Karpas-422 (cell line): ENCODE results near the gene PALM. TPM values are rescaled to one million over a fixed set of nuclear protein-coding genes. Genes with fewer than 3 reads are reported as not detected.

Source experiments
- DNase-seq: peaks from one replicate; pipeline ENCODE4 v3.0.0-alpha.2; 2015
- H2AFZ ChIP-seq: fragments of 200-600 bp; sonication (generic); 2 replicates; pipeline ENCODE4 v1.6.1; 2014; ENCODE audit warnings: antibody characterized with exemption, low read length, mixed read lengths
- H3K27ac ChIP-seq: fragments of 200-600 bp; sonication (generic); 2 replicates; pipeline ENCODE4 v1.5.1; 2014; ENCODE audit warnings: mild to moderate bottlenecking, low read length, moderate library complexity
- H3K27me3 ChIP-seq: fragments of 200-600 bp; sonication (generic); 2 replicates; pipeline ENCODE4 v1.6.1; 2014; ENCODE audit warnings: low read length, mixed read lengths
- H3K36me3 ChIP-seq: fragments of 200-600 bp; sonication (generic); 2 replicates; pipeline ENCODE4 v1.6.1; 2014; ENCODE audit warnings: low read length, mixed read lengths; ENCODE audit not compliant: insufficient read depth
- H3K4me1 ChIP-seq: fragments of 200-600 bp; sonication (generic); 2 replicates; pipeline ENCODE4 v1.6.1; 2014; ENCODE audit warnings: mild to moderate bottlenecking, low read length, mixed read lengths
- H3K4me2 ChIP-seq: fragments of 200-600 bp; sonication (generic); 2 replicates; pipeline ENCODE4 v1.6.1; 2014; ENCODE audit warnings: low read length, low read depth, mild to moderate bottlenecking; ENCODE audit not compliant: poor library complexity, severe bottlenecking
- H3K4me3 ChIP-seq: fragments of 200-600 bp; sonication (generic); 2 replicates; pipeline ENCODE4 v1.5.1; 2014; ENCODE audit warnings: mild to moderate bottlenecking, antibody characterized with exemption, low read length, mixed read lengths
- H3K79me2 ChIP-seq: fragments of 200-600 bp; sonication (generic); 2 replicates; pipeline ENCODE4 v1.6.1; 2014; ENCODE audit warnings: mild to moderate bottlenecking, low read length, mixed read lengths
- H3K9ac ChIP-seq: fragments of 200-600 bp; sonication (generic); 2 replicates; pipeline ENCODE4 v1.6.0; 2014; ENCODE audit warnings: low read length
- H3K9me2 ChIP-seq: fragments of 200-600 bp; sonication (generic), shearing (Covaris generic); replicated peaks from 2 replicates; pipeline ENCODE4 v1.6.0; 2014; ENCODE audit warnings: mild to moderate bottlenecking, low read length, moderate library complexity; ENCODE audit not compliant: insufficient read depth
- H3K9me3 ChIP-seq: fragments of 300-700, 200-600 bp; sonication (generic); 2 replicates; pipeline ENCODE4 v1.6.1; 2014; ENCODE audit warnings: low read length, mixed read lengths
- H4K20me1 ChIP-seq: fragments of 200-600 bp; sonication (generic); 2 replicates; pipeline ENCODE4 v1.6.1; 2014; ENCODE audit warnings: mild to moderate bottlenecking, antibody characterized with exemption, low read length, low read depth; ENCODE audit not compliant: insufficient read depth
- total RNA-seq: library from RNA; depleted of rRNA; stranded (reverse); fragments of >200 nt; shearing (Covaris generic); gene quantifications from 2 replicates; pipeline ENCODE4 v1.2.3, GENCODE V29; 2014; ENCODE audit warnings: low replicate concordance

Gene PALM
- total RNA-seq, 1 experiment from 2014 or later, result 3.5 TPM

GRCh38 chr19:768424-768823 is 59.7 kb downstream of the PALM start:
- H3K4me1 ChIP-seq, result no peaks in the 10 kb centered on the region
- no peaks in the 10 kb centered on the region for H3K36me3 ChIP-seq
- H4K20me1 ChIP-seq, result no peaks in the 10 kb centered on the region
- no peak overlapping the region for H3K4me3 ChIP-seq
- no peaks in the 10 kb centered on the region for H3K9me2 ChIP-seq
- no peak overlapping the region for H3K27ac ChIP-seq
- no peaks in the 10 kb centered on the region for H3K9me3 ChIP-seq
- no peak for DNase-seq
- H3K27me3 ChIP-seq, result no peaks in the 10 kb centered on the region
- no peak overlapping the region for H2AFZ ChIP-seq
- H3K79me2 ChIP-seq, result no peaks in the 10 kb centered on the region
- no peak overlapping the region for H3K4me2 ChIP-seq
- H3K9ac ChIP-seq, result no peak overlapping the region

DNA sequence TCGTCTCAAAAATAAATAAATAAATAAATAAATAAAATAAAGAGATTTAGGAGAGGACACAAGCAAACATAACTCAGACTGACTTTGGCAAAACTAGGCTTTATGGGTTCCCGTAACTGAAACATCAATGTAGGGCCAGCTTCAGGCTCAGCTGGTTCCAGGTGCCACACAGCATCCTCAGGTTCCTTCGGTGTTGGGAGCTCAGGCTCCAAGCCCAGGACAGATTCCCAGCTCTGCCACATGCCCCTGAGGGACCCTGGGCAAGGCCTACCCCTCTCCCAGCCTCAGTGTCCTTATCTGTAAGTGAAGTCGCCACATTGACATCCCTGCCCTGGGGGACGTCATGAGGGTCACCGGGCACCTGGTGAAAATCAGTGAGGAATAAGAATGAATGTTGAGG is 60.9 kb downstream of the PALM start:
- H3K36me3 ChIP-seq, result no peaks in the 10 kb centered on the region
- H3K4me3 ChIP-seq, result no peak overlapping the region
- H3K9me2 ChIP-seq, result no peaks in the 10 kb centered on the region
- no peaks in the 10 kb centered on the region for H3K4me1 ChIP-seq
- H2AFZ ChIP-seq, result no peak overlapping the region
- no peaks in the 10 kb centered on the region for H3K27me3 ChIP-seq
- no peak overlapping the region for H3K4me2 ChIP-seq
- no peaks in the 10 kb centered on the region for H3K9me3 ChIP-seq
- no peak overlapping the region for H3K9ac ChIP-seq
- no peak for DNase-seq
- no peaks in the 10 kb centered on the region for H4K20me1 ChIP-seq
- H3K27ac ChIP-seq, result no peak overlapping the region
- H3K79me2 ChIP-seq, result no peaks in the 10 kb centered on the region

GRCh38 chr19:771332-771785 is 62.6 kb downstream of the PALM start:
- H3K9ac ChIP-seq, result no peak overlapping the region
- H3K4me3 ChIP-seq, result no peak overlapping the region
- H3K9me2 ChIP-seq, result no peaks in the 10 kb centered on the region
- no peaks in the 10 kb centered on the region for H3K4me1 ChIP-seq
- no peaks in the 10 kb centered on the region for H3K79me2 ChIP-seq
- H3K27me3 ChIP-seq, result no peaks in the 10 kb centered on the region
- no peak overlapping the region for H3K27ac ChIP-seq
- no peaks in the 10 kb centered on the region for H3K36me3 ChIP-seq
- no peak overlapping the region for H2AFZ ChIP-seq
- H3K4me2 ChIP-seq, result no peak overlapping the region
- no peaks in the 10 kb centered on the region for H4K20me1 ChIP-seq
- H3K9me3 ChIP-seq, result no peaks in the 10 kb centered on the region
- DNase-seq, result peak; percentile 75

- Histone ChIP-seq H3K4me1 (no peaks in the 10 kb centered on the region), H3K9ac (no peak overlapping the region), H3K27me3 (no peaks in the 10 kb centered on the region), H2AFZ (no peak overlapping the region), H3K79me2 (no peaks in the 10 kb centered on the region), H3K27ac (no peak overlapping the region), H3K9me2 (no peaks in the 10 kb centered on the region), H3K9me3 (no peaks in the 10 kb centered on the region), H4K20me1 (no peaks in the 10 kb centered on the region), H3K4me3 (no peak overlapping the region), H3K4me2 (no peak overlapping the region), H3K36me3 (no peaks in the 10 kb centered on the region)
- no peak for DNase-seq
Measured at GRCh38 chr19:772063-772462, 63.3 kb downstream of the PALM start.

DNA sequence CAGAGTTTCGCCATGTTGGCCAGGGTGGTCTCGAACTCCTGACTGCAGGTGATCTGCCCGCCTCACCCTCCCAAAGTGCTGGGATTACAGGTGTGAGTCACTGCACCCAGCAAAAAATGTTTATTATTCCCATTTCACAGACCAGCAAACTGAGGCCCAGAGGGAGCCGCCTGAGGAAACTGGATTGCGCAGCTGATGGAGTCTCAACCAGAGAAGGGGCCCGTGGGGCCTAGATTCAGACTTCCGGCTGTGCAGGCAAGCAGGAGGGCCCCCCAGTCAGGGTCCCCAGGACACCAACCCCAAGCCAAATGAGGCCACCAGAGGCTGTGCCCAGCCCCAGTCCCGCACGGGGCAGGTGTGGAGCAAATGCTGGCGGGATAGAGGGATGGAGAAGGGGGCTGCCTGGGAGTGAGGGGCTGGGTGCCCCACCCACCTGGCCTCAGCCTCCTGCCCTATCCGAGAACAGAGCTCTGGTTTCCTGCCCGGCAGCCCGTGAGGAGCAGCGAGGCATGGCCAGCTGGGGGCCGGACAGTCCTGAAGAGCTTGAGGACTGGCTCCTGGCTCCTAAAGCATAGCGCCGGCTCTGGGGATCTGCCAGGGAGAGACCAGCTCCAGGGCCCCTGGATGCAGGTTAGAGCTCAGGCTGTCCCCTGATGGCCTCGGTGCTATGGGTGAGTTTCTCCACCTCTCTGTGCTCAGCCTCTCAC is 64.1 kb downstream of the PALM start:
- no peaks in the 10 kb centered on the region for H3K4me1 ChIP-seq
- no peaks in the 10 kb centered on the region for H3K27me3 ChIP-seq

GRCh38 chr19:776549-776948 is 67.8 kb downstream of the PALM start:
- no peaks in the 10 kb centered on the region for H3K9me2 ChIP-seq
- H3K79me2 ChIP-seq, result no peaks in the 10 kb centered on the region
- no peak overlapping the region for H3K4me2 ChIP-seq
- no peaks in the 10 kb centered on the region for H3K27me3 ChIP-seq
- no peak overlapping the region for H3K27ac ChIP-seq
- no peak overlapping the region for H3K4me3 ChIP-seq
- no peaks in the 10 kb centered on the region for H3K4me1 ChIP-seq
- H2AFZ ChIP-seq, result no peak overlapping the region
- H3K9ac ChIP-seq, result no peak overlapping the region
- H3K9me3 ChIP-seq, result no peaks in the 10 kb centered on the region
- no peaks in the 10 kb centered on the region for H3K36me3 ChIP-seq
- DNase-seq, result no peak
- H4K20me1 ChIP-seq, result no peaks in the 10 kb centered on the region

More for the DNA sequence above, 64.1 kb downstream of the PALM start:
- Histone ChIP-seq H3K9me2 (no peaks in the 10 kb centered on the region), H4K20me1 (no peaks in the 10 kb centered on the region), H3K9ac (no peak overlapping the region), H3K27ac (no peak overlapping the region), H3K4me2 (no peak overlapping the region), H3K79me2 (no peaks in the 10 kb centered on the region), H3K4me3 (no peak overlapping the region), H2AFZ (no peak overlapping the region), H3K36me3 (no peaks in the 10 kb centered on the region), H3K9me3 (no peaks in the 10 kb centered on the region)
- no peak for DNase-seq

GRCh38 chr19:778910-779653 is 70.3 kb downstream of the PALM start:
- DNase-seq, result no peak
- H3K4me3 ChIP-seq, result no peak overlapping the region
- H3K4me1 ChIP-seq, result no peaks in the 10 kb centered on the region
- H2AFZ ChIP-seq, result no peak overlapping the region
- no peaks in the 10 kb centered on the region for H3K9me3 ChIP-seq
- no peak overlapping the region for H3K27ac ChIP-seq
- H3K27me3 ChIP-seq, result no peaks in the 10 kb centered on the region
- H4K20me1 ChIP-seq, result no peaks in the 10 kb centered on the region
- H3K36me3 ChIP-seq, result no peaks in the 10 kb centered on the region
- H3K9ac ChIP-seq, result no peak overlapping the region
- H3K9me2 ChIP-seq, result no peaks in the 10 kb centered on the region
- H3K4me2 ChIP-seq, result no peak overlapping the region
- no peaks in the 10 kb centered on the region for H3K79me2 ChIP-seq

GRCh38 chr19:780935-781334 is 72.2 kb downstream of the PALM start:
- no peaks in the 10 kb centered on the region for H3K9me3 ChIP-seq
- H3K79me2 ChIP-seq, result no peaks in the 10 kb centered on the region
- no peak for DNase-seq
- no peaks in the 10 kb centered on the region for H3K9me2 ChIP-seq
- H4K20me1 ChIP-seq, result no peaks in the 10 kb centered on the region
- no peaks in the 10 kb centered on the region for H3K27me3 ChIP-seq
- H3K4me1 ChIP-seq, result no peaks in the 10 kb centered on the region
- H3K4me2 ChIP-seq, result no peak overlapping the region
- no peak overlapping the region for H3K9ac ChIP-seq
- H3K36me3 ChIP-seq, result no peaks in the 10 kb centered on the region
- H3K4me3 ChIP-seq, result no peak overlapping the region
- H3K27ac ChIP-seq, result no peak overlapping the region
- H2AFZ ChIP-seq, result no peak overlapping the region
